ENCODE data around the gene TOR3A. TPM values are rescaled to one million over a fixed set of nuclear protein-coding genes. Genes with fewer than 3 reads are reported as not detected.

Gene TOR3A
- total and polyA plus RNA-seq, 10 of the 15 experiments (the other 5 are each of a cell fraction or from before 2014, with no cell fraction given), result 8.6 to 87.9 (median 46.3) TPM

GRCh38 chr1:179104611-179105250 is 22.9 kb downstream of the TOR3A start:
- intact Hi-C loops (cut with micrococcal nuclease; ENCODE audit: unreplicated experiment), result no loop called here
- no TSS peak for BruUV-seq (replicated peaks)
- ATAC-seq, result no peak

GRCh38 chr1:179105393-179105792 is 23.5 kb downstream of the TOR3A start:
- no peaks in the 10 kb centered on the region for H3K4me1 ChIP-seq (ENCODE audit: control insufficient read depth, insufficient read depth, low read length)
- H3K4me3 ChIP-seq, result no peak overlapping the region
- no peak for DNase-seq (ENCODE audit: low read depth, low spot score)
- SMC1A ChIA-PET (ENCODE audit: uncharacterized antibody, unreplicated experiment), result interaction anchor here (0.8 to 1.9 kb wide), 7 partner anchors 9 to 260 kb away, joined by 3 to 10 read pairs (median 4); partner anchors contain the start of gene AXDND1
- no peak overlapping the region for H3K9ac ChIP-seq (ENCODE audit: control insufficient read depth, insufficient read depth, low read length)
- 48% methylated on average over 7 of the region's 7 CpGs for WGBS (ENCODE audit: insufficient coverage, insufficient replicate concordance, low lambda C conversion rate, missing lambda C conversion rate)
- peak; percentile 23 for FAIRE-seq
- peaks cover 0 to 3% of the 10 kb centered on the region in 2 experiments; a peak in 2 of 4 replicates for H3K36me3 ChIP-seq (ENCODE audit: control insufficient read depth in 2 of 2, insufficient read depth in 2 of 2, low read length in 1 of 2)
- no peaks in the 10 kb centered on the region for H3K27me3 ChIP-seq (replicated peaks in 1 of 2; ENCODE audit: control insufficient read depth in 2 of 2, insufficient read depth in 2 of 2, low read length in 1 of 2)
- H3K9me3 ChIP-seq (replicated peaks; ENCODE audit: control insufficient read depth, insufficient read depth, low read length), result no peaks in the 10 kb centered on the region
- no peaks in the 10 kb centered on the region for H4K20me1 ChIP-seq (ENCODE audit: control insufficient read depth, insufficient read depth)
- intact Hi-C loops (cut with micrococcal nuclease; ENCODE audit: unreplicated experiment) (no loop called here), in situ Hi-C loops (cut with MboI) (no loop called here)
- H3K4me2 ChIP-seq (ENCODE audit: control insufficient read depth, insufficient read depth), result no peak overlapping the region
- no peaks in the 10 kb centered on the region for H3K79me2 ChIP-seq (ENCODE audit: control insufficient read depth, insufficient read depth, low read length)
- CTCF ChIA-PET, result interaction anchor here (0.7 to 3.0 kb wide), 15 partner anchors 10 to 266 kb away, joined by 3 to 13 read pairs (median 4); partner anchors contain the start of gene SOAT1
- POLR2A ChIA-PET, result no interaction called here
- TF ChIP-seq MEF2B (IDR thresholded peaks at IDR 0.05; ENCODE audit: partially characterized antibody, poor library complexity, severe bottlenecking) (no peak), CEBPB (IDR thresholded peaks at IDR 0.05; ENCODE audit: borderline replicate concordance in 1 of 2, low read depth in 2 of 2, low read length in 2 of 2) (no peak), KDM1A (IDR thresholded peaks at IDR 0.05; ENCODE audit: borderline replicate concordance) (no peak), RAD21 (IDR thresholded peaks at IDR 0.05; ENCODE audit: insufficient read depth, low read depth, low read length) (0 out of 2 replicates have a peak, but pooled peaks have one; percentile 15), NFXL1 (IDR thresholded peaks at IDR 0.05; ENCODE audit: borderline replicate concordance) (no peak), YY1 (IDR thresholded peaks at IDR 0.05; ENCODE audit: low read depth, low read length) (no peak), MLLT1 (IDR thresholded peaks at IDR 0.05) (no peak), SP1 (IDR thresholded peaks at IDR 0.05; ENCODE audit: low read depth, low read length) (no peak), NFIC (IDR thresholded peaks at IDR 0.05; ENCODE audit: low read depth, low read length) (no peak), ZZZ3 (IDR thresholded peaks at IDR 0.05; ENCODE audit: control insufficient read depth, insufficient read length, low read depth) (no peak), CTCF (IDR thresholded peaks at IDR 0.05 in 2 of 3, conservative IDR thresholded peaks at IDR 0.05 in 1 of 3; ENCODE audit: control insufficient read depth in 2 of 3, extremely low read depth in 1 of 3, insufficient read depth in 1 of 3, low read depth in 3 of 3, low read length in 3 of 3) (peak; percentile 19 to 32 (median 26); a peak in 4 of 6 replicates)
- RAD21 ChIA-PET (ENCODE audit: unreplicated experiment), result interaction anchor here (1.7 kb wide), 1 partner anchor 23 kb away, joined by 6 read pairs; no protein-coding TSS in a partner anchor
- BruUV-seq (replicated peaks), result no TSS peak
- H3K27ac ChIP-seq (ENCODE audit: control insufficient read depth, insufficient read depth), result no peak overlapping the region
- peak; percentile 63 for ATAC-seq
- no peak overlapping the region for H2AFZ ChIP-seq (ENCODE audit: control insufficient read depth, low read depth, low read length)

More at GRCh38 chr1:179104611-179105250, 22.9 kb downstream of the TOR3A start:
- ChIA-PET POLR2A (no interaction called here), SMC1A (ENCODE audit: uncharacterized antibody, unreplicated experiment) (interaction anchor here (1.1 to 1.9 kb wide), 4 partner anchors 8 to 48 kb away, joined by 3 to 10 read pairs (median 4); no protein-coding TSS in a partner anchor), RAD21 (ENCODE audit: unreplicated experiment) (interaction anchor here (1.7 kb wide), 1 partner anchor 22 kb away, joined by 6 read pairs; no protein-coding TSS in a partner anchor), CTCF (interaction anchor here (0.8 to 3.0 kb wide), 11 partner anchors 9 to 264 kb away, joined by 3 to 13 read pairs (median 5); partner anchors contain the start of gene SOAT1)
- TF ChIP-seq STAT3 (IDR thresholded peaks at IDR 0.05; ENCODE audit: low read depth, low read length) (no peak), RFX5 (IDR thresholded peaks at IDR 0.05; ENCODE audit: low read depth, low read length) (no peak), HDAC6 (IDR thresholded peaks at IDR 0.05; ENCODE audit: unreplicated experiment) (no peak), ZBED1 (IDR thresholded peaks at IDR 0.05; ENCODE audit: borderline replicate concordance) (no peak), ZNF24 (IDR thresholded peaks at IDR 0.05) (no peak)
- 94% methylated on average over 3 of the region's 3 CpGs for WGBS (ENCODE audit: insufficient coverage, insufficient replicate concordance, low lambda C conversion rate, missing lambda C conversion rate)
- Histone ChIP-seq H3K4me1 (ENCODE audit: control insufficient read depth, insufficient read depth, low read length) (no peaks in the 10 kb centered on the region), H3K9ac (ENCODE audit: control insufficient read depth, insufficient read depth, low read length) (no peak overlapping the region), H3K27ac (ENCODE audit: control insufficient read depth, insufficient read depth) (no peak overlapping the region), H3K27me3 (replicated peaks in 1 of 2; ENCODE audit: control insufficient read depth in 2 of 2, insufficient read depth in 2 of 2, low read length in 1 of 2) (no peaks in the 10 kb centered on the region), H3K9me3 (replicated peaks; ENCODE audit: control insufficient read depth, insufficient read depth, low read length) (no peaks in the 10 kb centered on the region), H3K4me3 (no peak overlapping the region), H2AFZ (ENCODE audit: control insufficient read depth, low read depth, low read length) (no peak overlapping the region), H4K20me1 (ENCODE audit: control insufficient read depth, insufficient read depth) (no peaks in the 10 kb centered on the region), H3K79me2 (ENCODE audit: control insufficient read depth, insufficient read depth, low read length) (no peaks in the 10 kb centered on the region), H3K36me3 (ENCODE audit: control insufficient read depth in 2 of 2, insufficient read depth in 2 of 2, low read length in 1 of 2) (peaks cover 0 to 3% of the 10 kb centered on the region in 2 experiments; a peak in 2 of 4 replicates), H3K4me2 (ENCODE audit: control insufficient read depth, insufficient read depth) (no peak overlapping the region)
- FAIRE-seq (no peak), DNase-seq (ENCODE audit: low read depth, low spot score) (no peak)
- in situ Hi-C loops (cut with MboI), result no loop called here
